GM18519 (cell line): ENCODE results near the gene ACSS1.

ENCODE experiments used
- ATAC-seq: cut with Tn5 transposase; IDR thresholded peaks from one replicate; pipeline ENCODE4 v1.9.1; 2021; ENCODE audit warnings: mild to moderate bottlenecking, moderate library complexity; ENCODE audit not compliant: unreplicated experiment, low FRiP score

ACSS1 gene

GRCh38 chr20:24996449-24997377, 61.2 kb downstream of the ACSS1 start:
- ATAC-seq, result no peak

GRCh38 chr20:24995741-24996448, 62.0 kb downstream of the ACSS1 start:
- no peak for ATAC-seq

- ATAC-seq, result peak; percentile 28
Observed at GRCh38 chr20:24994470-24995368, 63.2 kb downstream of the ACSS1 start.

GRCh38 chr20:24994186-24994465, 63.8 kb downstream of the ACSS1 start:
- ATAC-seq, result no peak

DNA sequence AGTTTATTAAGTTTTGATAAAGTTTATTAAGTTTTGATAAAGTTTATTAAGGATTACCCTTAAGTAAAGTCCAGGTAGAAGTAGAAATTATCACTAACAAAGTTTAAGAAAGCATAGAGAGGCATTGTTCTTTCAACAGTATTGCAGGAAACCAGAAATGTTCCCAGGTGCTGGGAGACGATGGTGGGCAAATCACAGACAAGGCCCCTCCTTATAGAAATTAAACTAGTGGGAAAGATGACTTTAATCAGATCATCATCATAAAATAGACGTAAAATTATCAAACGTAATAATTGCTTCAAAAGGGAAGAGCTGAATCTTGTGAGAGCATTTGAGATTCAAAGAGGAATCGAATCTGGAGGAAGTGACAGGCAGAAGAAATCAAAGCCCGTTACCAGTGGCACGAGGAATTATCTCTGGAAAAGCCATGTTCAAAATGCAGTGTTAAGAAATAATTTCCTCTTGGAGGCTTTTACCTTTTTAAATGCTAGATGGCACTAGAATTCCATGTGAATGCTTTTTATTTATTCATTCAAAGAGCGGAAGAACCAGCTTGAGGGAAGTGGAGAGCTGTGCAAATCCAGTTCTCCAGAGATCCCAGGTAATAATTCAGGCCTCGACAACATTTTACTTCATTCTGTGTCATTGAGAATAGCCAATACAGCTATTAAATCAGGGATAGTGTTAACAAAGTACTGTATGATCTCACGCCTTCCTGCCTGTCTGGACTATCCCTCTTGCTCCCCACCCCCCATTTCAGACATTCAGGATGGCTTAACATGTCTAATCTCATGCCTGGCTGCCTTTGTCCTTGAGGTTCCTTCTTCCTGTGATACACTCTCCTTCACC, 64.4 kb downstream of the ACSS1 start:
- ATAC-seq, result no peak

DNA sequence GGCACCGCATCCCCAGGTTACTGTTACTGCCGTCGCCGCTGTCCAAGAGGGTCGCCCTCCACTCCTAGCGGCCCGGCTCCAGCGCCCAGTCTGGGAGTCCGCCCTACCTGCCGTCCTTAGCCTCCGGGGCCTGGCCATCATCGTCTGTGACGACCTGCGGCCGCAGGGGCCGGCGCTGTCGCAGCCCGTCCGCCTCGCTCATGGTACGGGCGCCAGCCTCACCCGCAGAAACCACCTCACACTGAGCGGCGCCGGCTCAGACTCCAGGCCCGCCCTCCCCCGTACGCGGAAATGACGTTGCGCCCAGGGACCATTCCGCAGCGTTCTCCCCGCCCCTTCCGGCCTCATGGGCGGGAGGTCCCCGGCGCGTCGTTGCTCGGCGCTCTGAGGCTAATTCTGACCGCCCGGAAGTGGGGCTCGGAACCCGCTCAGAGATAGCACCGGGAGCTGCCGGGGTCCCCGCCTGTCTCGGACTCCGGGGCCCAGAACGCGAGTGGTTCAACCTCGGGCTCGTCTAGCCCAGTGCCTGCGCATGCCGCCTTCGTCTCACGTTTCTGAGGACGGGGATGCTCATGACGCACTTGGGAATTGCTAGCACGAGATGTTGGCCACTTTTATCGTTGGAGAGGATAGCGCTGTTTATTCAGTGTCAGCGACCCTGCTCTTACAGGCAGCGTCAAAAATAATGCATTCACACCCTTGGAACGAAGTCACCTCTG, 65.3 kb downstream of the ACSS1 start, which contains the start of gene APMAP:
Gene APMAP (minus strand): TSS at position 265 of the 719 bp plus-strand sequence. CDS start 63 bp downstream, at position 202.
- ATAC-seq, result peak; percentile 81

- no peak for ATAC-seq
Observed at GRCh38 chr20:24991897-24992486, 65.9 kb downstream of the ACSS1 start.

- no peak for ATAC-seq
Observed at GRCh38 chr20:24990810-24991252, 67.1 kb downstream of the ACSS1 start.

- ATAC-seq, result no peak
Observed at GRCh38 chr20:24989162-24989561, 68.8 kb downstream of the ACSS1 start.

GRCh38 chr20:24987873-24988835, 69.8 kb downstream of the ACSS1 start:
- no peak for ATAC-seq

DNA sequence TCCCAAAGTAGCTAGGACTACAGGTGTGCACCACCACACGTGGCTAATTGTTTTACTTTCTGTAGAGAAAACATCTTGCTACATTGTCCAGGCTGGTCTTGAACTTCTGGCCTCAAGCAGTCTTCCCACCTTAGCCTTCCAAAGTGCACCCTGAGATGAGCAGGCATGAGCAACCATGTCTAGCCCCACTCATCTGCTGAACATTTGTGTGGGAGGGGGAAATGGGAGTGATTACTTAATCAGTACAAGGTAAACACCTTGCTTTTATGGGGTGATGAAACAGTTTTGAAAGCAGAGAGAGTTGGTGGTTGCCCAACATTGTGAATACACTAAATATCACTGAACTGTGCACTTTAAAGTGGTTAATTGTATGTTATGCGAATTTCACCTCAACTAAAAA, 70.7 kb downstream of the ACSS1 start:
- ATAC-seq, result no peak

- ATAC-seq, result no peak
Observed at GRCh38 chr20:24986436-24987015, 71.4 kb downstream of the ACSS1 start.

- no peak for ATAC-seq
Observed at GRCh38 chr20:24985802-24986201, 72.1 kb downstream of the ACSS1 start.

DNA sequence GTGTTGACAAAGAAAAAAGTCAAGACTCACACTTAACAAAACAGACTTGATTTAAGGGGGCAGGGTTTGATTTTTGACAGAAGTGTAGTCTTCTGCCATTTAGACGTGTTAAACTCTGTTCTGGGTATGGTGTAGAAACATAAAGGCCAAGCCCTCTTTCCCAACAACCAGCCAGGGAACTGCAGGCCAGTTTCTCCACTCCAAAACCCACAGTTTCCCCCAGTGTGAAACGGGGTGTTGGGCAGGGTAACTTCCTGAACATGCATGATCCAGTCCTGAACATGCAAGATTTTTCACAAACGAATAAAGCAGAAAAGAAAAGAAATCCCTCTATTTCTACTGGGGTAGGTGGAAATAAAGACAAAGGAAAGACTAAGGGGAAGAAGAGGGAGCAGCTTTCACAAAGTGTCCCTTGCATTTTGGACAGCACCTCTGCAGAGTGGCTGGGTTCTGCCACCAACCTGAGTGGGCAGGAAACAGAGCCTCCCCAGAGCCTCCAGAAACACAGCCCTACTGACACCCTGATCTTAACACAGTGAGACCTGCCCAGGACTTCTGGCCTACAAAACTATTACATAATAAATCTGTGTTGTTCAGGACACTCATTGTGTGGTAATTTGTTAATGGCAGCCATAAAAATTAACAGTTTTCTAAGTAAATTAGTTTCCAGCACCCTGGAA, 72.8 kb downstream of the ACSS1 start:
- no peak for ATAC-seq

GRCh38 chr20:24983896-24984295, 74.0 kb downstream of the ACSS1 start:
- ATAC-seq, result no peak

DNA sequence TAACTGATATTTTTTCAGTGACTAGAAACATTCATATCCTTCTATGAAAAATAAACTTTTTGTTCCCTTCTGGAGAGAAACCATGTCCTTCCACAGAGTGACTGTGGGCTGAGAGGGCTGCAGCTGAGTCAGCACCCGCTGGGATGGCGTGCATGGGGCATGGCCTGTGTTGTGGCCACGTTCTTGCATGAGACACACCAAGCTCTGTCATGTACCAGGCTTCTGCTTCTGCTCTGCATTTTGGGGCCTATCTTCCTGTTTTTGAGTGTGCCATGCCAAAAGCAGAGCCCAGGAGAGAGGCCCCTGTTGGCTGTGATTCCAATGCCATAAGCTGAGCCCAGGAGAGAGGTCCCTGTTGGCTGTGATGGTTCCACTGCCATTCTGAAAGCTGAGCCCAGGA, 76.1 kb downstream of the ACSS1 start:
- ATAC-seq, result no peak

DNA sequence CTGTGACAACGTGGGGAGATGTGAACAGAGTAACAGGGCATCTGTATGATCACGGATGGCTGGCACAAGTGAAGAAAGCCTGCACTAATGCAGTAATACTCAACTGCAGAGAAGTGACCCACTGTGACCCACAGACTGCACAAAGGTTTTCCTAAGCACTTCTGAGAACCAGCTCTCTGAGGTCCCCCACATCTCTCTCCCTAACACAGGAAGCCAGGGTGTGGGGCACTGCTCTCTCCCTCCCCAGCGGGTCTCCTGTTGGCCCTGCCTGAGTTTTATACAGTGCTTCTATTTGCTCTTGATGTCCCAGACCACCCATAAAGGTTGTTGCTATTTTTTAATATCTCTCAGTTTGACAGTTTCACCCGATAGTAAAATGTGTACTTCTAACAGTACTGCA, 76.7 kb downstream of the ACSS1 start:
- no peak for ATAC-seq
